Measurements from ENCODE around the gene CDC34. TPM values are rescaled to one million over a fixed set of nuclear protein-coding genes. Genes with fewer than 3 reads are reported as not detected.

CDC34 gene
- total RNA-seq, 1 donor from 2014 or later, result 111 TPM

DNA sequence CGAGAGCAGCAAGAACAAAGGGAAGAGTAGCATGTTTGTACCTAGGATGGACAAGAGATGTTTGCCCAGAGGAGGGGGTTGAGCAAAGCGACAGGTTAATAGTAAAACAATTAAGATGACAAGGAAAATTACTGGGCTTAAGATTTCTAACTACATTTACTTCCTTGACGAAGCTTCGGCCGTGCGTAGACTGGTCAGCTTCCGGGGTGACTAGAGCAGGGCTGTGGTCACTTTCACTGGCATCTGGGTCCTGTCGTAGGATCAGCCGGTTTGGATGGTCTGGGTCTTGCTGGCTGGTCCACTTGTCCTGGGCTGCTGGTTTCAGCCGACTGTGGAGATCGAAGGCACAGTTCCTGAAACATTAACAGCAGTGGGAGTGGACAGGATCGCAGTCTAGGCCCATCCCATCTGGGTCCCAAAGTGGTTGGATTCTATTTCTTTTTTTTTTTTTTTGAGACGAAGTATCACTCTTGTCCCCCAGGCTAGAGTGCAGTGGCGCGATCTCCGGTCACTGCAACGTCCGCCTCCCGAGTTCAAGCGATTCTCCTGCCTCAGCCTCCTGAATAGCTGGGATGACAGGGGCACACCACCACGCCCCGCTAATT is 35.8 kb downstream of the CDC34 start:
- Mint-ChIP-seq H3K4me1 (peaks cover 29% of the 10 kb centered on the region), H3K36me3 (ENCODE audit: low read depth) (peaks cover 20% of the 10 kb centered on the region), H3K9me3 (peaks cover 2% of the 10 kb centered on the region), H3K27ac (ENCODE audit: unreplicated experiment) (peak overlapping the region; percentile 43), H3K4me3 (peak overlapping the region; percentile 18), H3K27me3 (ENCODE audit: low read depth) (peaks cover 16% of the 10 kb centered on the region)
- no peak for TF ChIP-seq CTCF (conservative IDR thresholded peaks at IDR 0.05)
- no peak for DNase-seq (ENCODE audit: low read depth, low spot score)

- Mint-ChIP-seq H3K4me3 (peak overlapping the region; percentile 87), H3K27ac (ENCODE audit: unreplicated experiment) (no peak overlapping the region), H3K36me3 (ENCODE audit: low read depth) (peaks cover 20% of the 10 kb centered on the region), H3K4me1 (peaks cover 45% of the 10 kb centered on the region), H3K9me3 (no peaks in the 10 kb centered on the region), H3K27me3 (ENCODE audit: low read depth) (peaks cover 16% of the 10 kb centered on the region)
- DNase-seq (ENCODE audit: low read depth, low spot score), result no peak
- TF ChIP-seq CTCF (conservative IDR thresholded peaks at IDR 0.05), result no peak
Observed at GRCh38 chr19:570251-570686, 38.7 kb downstream of the CDC34 start.

DNA sequence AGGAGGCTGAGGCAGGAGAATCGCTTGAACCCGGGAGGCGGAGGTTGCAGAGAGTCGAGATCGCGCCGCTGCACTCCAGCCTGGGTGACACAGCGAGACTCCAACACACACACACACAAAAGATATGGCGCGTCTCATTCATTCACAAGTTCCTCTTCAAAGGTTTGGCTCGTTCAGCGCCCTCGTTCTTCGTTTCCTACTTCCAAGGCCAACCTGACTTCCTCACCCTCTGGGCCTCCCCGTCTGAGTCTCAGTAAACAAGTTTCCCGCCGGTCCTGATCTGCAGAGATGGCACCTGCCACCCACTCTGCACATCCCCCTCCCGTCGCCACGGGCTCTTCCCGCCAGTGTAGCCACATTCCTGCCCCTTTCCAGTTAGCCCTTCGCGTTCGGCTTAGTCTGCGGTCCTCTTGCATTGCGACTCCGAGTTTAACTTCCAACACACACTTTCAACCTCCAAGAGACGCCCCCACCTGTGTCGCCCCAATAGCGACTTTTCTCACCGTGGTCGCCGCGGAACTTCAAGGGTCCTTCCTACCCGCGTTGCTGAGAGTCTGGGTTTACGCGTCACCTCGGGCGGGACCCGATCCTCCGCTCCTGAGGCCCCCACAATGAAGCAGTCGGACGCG is 39.5 kb downstream of the CDC34 start:
- peak overlapping the region; percentile 99 for H3K27ac Mint-ChIP-seq (ENCODE audit: unreplicated experiment)
- peaks cover 20% of the 10 kb centered on the region for H3K36me3 Mint-ChIP-seq (ENCODE audit: low read depth)
- peak overlapping the region; percentile 93 for H3K4me3 Mint-ChIP-seq
- peaks cover 16% of the 10 kb centered on the region for H3K27me3 Mint-ChIP-seq (ENCODE audit: low read depth)
- peaks cover 45% of the 10 kb centered on the region for H3K4me1 Mint-ChIP-seq
- no peaks in the 10 kb centered on the region for H3K9me3 Mint-ChIP-seq
- peak; percentile 52 for DNase-seq (ENCODE audit: low read depth, low spot score)
- no peak for TF ChIP-seq CTCF (conservative IDR thresholded peaks at IDR 0.05)

GRCh38 chr19:571566-571974 is 40.0 kb downstream of the CDC34 start:
- peak overlapping the region; percentile 93 for H3K4me3 Mint-ChIP-seq
- peaks cover 16% of the 10 kb centered on the region for H3K27me3 Mint-ChIP-seq (ENCODE audit: low read depth)
- H3K9me3 Mint-ChIP-seq, result no peaks in the 10 kb centered on the region
- no peak for TF ChIP-seq CTCF (conservative IDR thresholded peaks at IDR 0.05)
- peak overlapping the region; percentile 99 for H3K27ac Mint-ChIP-seq (ENCODE audit: unreplicated experiment)
- DNase-seq (ENCODE audit: low read depth, low spot score), result peak; percentile 35
- peaks cover 20% of the 10 kb centered on the region for H3K36me3 Mint-ChIP-seq (ENCODE audit: low read depth)
- peaks cover 42% of the 10 kb centered on the region for H3K4me1 Mint-ChIP-seq

DNA sequence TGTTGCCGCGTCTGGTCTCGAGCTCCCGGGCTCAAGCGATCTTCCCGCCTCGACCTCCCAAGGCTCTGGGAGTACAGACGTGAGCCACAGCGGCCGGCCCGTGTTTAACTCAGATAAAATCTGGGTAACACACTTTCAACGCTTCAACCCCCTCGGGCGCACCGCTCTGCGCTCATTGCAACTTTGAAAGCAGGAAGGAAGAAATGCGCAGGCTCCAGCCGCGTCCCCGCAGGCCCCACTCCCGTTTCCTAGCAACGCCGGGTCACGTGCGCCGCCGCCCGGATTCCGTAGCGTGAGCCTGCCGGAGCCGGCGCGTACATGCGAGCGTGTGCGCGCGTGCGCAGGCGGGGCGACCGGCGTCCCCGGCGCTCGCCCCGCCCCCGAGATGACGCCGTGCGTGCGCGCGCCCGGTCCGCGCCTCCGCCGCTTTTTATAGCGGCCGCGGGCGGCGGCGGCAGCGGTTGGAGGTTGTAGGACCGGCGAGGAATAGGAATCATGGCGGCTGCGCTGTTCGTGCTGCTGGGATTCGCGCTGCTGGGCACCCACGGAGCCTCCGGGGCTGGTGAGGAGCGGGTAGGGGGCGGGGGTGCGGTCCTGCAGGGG is 40.7 kb downstream of the CDC34 start, which contains the start of gene BSG:
BSG (plus strand) TSS at position 457 of the 603 bp plus-strand sequence; CDS start at position 496, 39 bp downstream.
- no peaks in the 10 kb centered on the region for H3K9me3 Mint-ChIP-seq
- peak; percentile 97 for DNase-seq (ENCODE audit: low read depth, low spot score)
- H3K27ac Mint-ChIP-seq (ENCODE audit: unreplicated experiment), result peak within 1 kb of the TSS; percentile 99
- H3K4me3 Mint-ChIP-seq, result peak within 1 kb of the TSS; percentile 96
- H3K36me3 Mint-ChIP-seq (ENCODE audit: low read depth), result peaks cover 14% of the 10 kb centered on the region
- TF ChIP-seq CTCF (conservative IDR thresholded peaks at IDR 0.05), result no peak
- H3K4me1 Mint-ChIP-seq, result peaks cover 38% of the 10 kb centered on the region
- H3K27me3 Mint-ChIP-seq (ENCODE audit: low read depth), result peaks cover 16% of the 10 kb centered on the region

Measured in neural crest cell (in vitro differentiated cells).